ENCODE data around the gene FLYWCH1. TPM values are rescaled to one million over a fixed set of nuclear protein-coding genes. Genes with fewer than 3 reads are reported as not detected.
"Not testable (repeated sequence)": the region's sequence is repeated elsewhere in the genome, so short reads cannot be mapped to it uniquely, and the experiment has no call there.

FLYWCH1 gene
- total RNA-seq, 4 donors from 2014 or later, result 33.8 to 61.6 (median 46.8) TPM

- TF ChIP-seq POLR2A (IDR thresholded peaks at IDR 0.05; ENCODE audit: low read depth) (no peak), POLR2AphosphoS5 (IDR thresholded peaks at IDR 0.05) (no peak), EP300 (IDR thresholded peaks at IDR 0.05) (no peak), CTCF (IDR thresholded peaks at IDR 0.05) (no peak)
- intact Hi-C loops (cut with DNase I), result loop anchor here (10.0 kb wide), 1 partner anchor 154 kb away; the partner anchor contains the start of gene ELOB
- H3K9me3 ChIP-seq, result no peaks in the 10 kb centered on the region
- H3K4me1 ChIP-seq, result peaks cover 4 to 16% (median 10%) of the 10 kb centered on the region in 4 donors
- WGBS, result 89% methylated on average over 7 of the region's 11 CpGs
- H3K27me3 ChIP-seq, result no peaks in the 10 kb centered on the region
- H3K27ac ChIP-seq (replicated peaks in 1 of 4), result no peak overlapping the region
- no peak overlapping the region for H3K4me3 ChIP-seq
- no peak for DNase-seq (ENCODE audit: extremely low spot score)
- H3K36me3 ChIP-seq, result peaks cover 15 to 52% (median 49%) of the 10 kb centered on the region in 4 donors
Observed at GRCh38 chr16:2928796-2929195, 17.1 kb downstream of the FLYWCH1 start.

GRCh38 chr16:2929693-2930092 is 18.0 kb downstream of the FLYWCH1 start:
- no peak for DNase-seq (ENCODE audit: extremely low spot score)
- Histone ChIP-seq H3K9me3 (no peaks in the 10 kb centered on the region), H3K27ac (replicated peaks in 1 of 4) (no peak overlapping the region), H3K4me1 (peaks cover 4 to 16% (median 10%) of the 10 kb centered on the region in 4 donors), H3K4me3 (no peak overlapping the region), H3K27me3 (no peaks in the 10 kb centered on the region), H3K36me3 (peaks cover 22 to 61% (median 55%) of the 10 kb centered on the region in 4 donors)
- no peak for TF ChIP-seq POLR2AphosphoS5 (IDR thresholded peaks at IDR 0.05)
- no peak for TF ChIP-seq POLR2A (IDR thresholded peaks at IDR 0.05; ENCODE audit: low read depth)
- WGBS, result 92% methylated on average over 11 of the region's 14 CpGs
- intact Hi-C loops (cut with DNase I), result loop anchor here (10.0 kb wide), 1 partner anchor 155 kb away; the partner anchor contains the start of gene ELOB

GRCh38 chr16:2930236-2930635 is 18.5 kb downstream of the FLYWCH1 start:
- H3K4me3 ChIP-seq, result no peak overlapping the region
- DNase-seq (ENCODE audit: extremely low spot score), result no peak
- 100% methylated on average over 2 of the region's 15 CpGs for WGBS

DNA sequence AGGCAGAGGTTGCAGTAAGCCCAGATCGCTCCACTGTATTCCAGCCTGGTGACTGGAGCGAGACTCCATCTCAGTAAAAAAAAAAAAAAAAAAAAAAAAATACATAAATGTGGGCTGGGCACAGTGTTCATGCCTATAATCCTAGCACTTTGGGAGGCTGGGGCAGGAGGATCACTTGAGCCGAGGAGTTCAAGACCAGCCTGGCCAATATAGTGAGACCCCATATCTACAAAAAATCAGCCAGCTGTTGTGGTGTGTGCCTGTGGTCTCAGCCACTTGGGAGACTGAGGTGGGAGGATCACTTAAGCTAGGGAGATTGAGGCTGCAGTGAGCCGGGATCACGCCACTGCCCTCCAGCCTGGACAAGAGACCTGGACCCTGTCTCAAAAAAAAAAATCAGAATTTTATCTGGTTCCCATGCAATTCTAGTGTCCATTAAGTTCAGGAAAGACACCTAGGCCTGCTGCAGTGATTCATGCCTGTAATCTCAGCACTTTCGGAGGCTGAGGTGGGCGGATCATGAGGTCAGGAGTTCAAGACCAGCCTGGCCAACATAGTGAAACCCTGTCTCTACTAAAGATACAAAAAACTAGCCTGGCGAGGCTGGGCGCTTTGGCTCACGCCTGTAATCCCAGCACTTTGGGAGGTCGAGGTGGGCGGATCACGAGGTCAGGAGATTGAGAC is 19.6 kb downstream of the FLYWCH1 start:
- intact Hi-C loops (cut with DNase I); DNase-seq (ENCODE audit: extremely low spot score); H3K9me3 ChIP-seq; H3K4me3 ChIP-seq; H3K27me3 ChIP-seq; H3K27ac ChIP-seq (replicated peaks in 1 of 4): not testable (repeated sequence)
- peaks cover 22 to 77% (median 67%) of the 10 kb centered on the region in 4 donors for H3K36me3 ChIP-seq
- H3K4me1 ChIP-seq, result peaks cover 4 to 12% (median 10%) of the 10 kb centered on the region in 4 donors
- 89% methylated on average over 11 of the region's 13 CpGs for WGBS

More at GRCh38 chr16:2930236-2930635, 18.5 kb downstream of the FLYWCH1 start:
- H3K4me1 ChIP-seq, result peaks cover 4 to 13% (median 10%) of the 10 kb centered on the region in 4 donors
- peaks cover 22 to 66% (median 56%) of the 10 kb centered on the region in 4 donors for H3K36me3 ChIP-seq
- intact Hi-C loops (cut with DNase I), result no loop called here
- H3K9me3 ChIP-seq, result no peaks in the 10 kb centered on the region
- no peaks in the 10 kb centered on the region for H3K27me3 ChIP-seq
- TF ChIP-seq POLR2A (IDR thresholded peaks at IDR 0.05; ENCODE audit: low read depth) (no peak), POLR2AphosphoS5 (IDR thresholded peaks at IDR 0.05) (no peak), EP300 (IDR thresholded peaks at IDR 0.05) (no peak), CTCF (IDR thresholded peaks at IDR 0.05) (no peak)
- H3K27ac ChIP-seq (replicated peaks in 1 of 4), result no peak overlapping the region

DNA sequence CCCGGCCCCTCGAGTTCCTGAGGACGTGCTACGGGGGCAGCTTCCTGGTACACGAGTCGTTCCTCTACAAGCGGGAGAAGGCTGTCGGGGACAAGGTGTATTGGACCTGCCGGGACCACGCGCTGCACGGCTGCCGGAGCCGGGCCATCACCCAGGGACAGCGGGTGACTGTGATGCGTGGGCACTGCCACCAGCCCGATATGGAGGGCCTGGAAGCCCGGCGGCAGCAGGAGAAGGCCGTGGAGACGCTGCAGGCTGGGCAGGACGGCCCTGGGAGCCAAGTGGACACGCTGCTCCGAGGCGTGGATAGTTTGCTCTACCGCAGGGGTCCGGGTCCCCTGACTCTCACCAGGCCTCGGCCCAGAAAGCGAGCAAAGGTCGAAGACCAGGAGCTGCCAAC is 21.4 kb downstream of the FLYWCH1 start:
- Histone ChIP-seq H3K27me3 (no peaks in the 10 kb centered on the region), H3K4me3 (no peak overlapping the region), H3K36me3 (peaks cover 36 to 95% (median 85%) of the 10 kb centered on the region in 4 donors), H3K9me3 (no peaks in the 10 kb centered on the region), H3K4me1 (no peaks in the 10 kb centered on the region), H3K27ac (replicated peaks in 1 of 4) (no peak overlapping the region)
- 94% methylated on average over 20 of the region's 30 CpGs for WGBS
- no peak for TF ChIP-seq CTCF (IDR thresholded peaks at IDR 0.05)
- TF ChIP-seq POLR2AphosphoS5 (IDR thresholded peaks at IDR 0.05), result no peak
- TF ChIP-seq POLR2A (IDR thresholded peaks at IDR 0.05; ENCODE audit: low read depth), result no peak
- no peak for TF ChIP-seq EP300 (IDR thresholded peaks at IDR 0.05)
- DNase-seq (ENCODE audit: extremely low spot score), result no peak
- intact Hi-C loops (cut with DNase I), result no loop called here
